Cerebellar cortex (tissue), 1 donor: ENCODE data around the gene CASR.

ENCODE experiments used
- DNase-seq: peaks from one replicate; pipeline ENCODE4 v3.0.0-alpha.2; 2015; ENCODE audit warnings: low spot score

The CASR gene

GRCh38 chr3:122257644-122258364 lies 74.3 kb downstream of the CASR start:
- no peak for DNase-seq

GRCh38 chr3:122258757-122259371 lies 75.4 kb downstream of the CASR start:
- DNase-seq: peak; percentile 33

GRCh38 chr3:122260206-122260605 lies 76.7 kb downstream of the CASR start:
- no peak for DNase-seq

- DNase-seq: no peak
Measured at GRCh38 chr3:122263058-122263457, 79.6 kb downstream of the CASR start.

GRCh38 chr3:122263974-122264588 lies 80.6 kb downstream of the CASR start:
- DNase-seq: no peak

- no peak for DNase-seq
Measured at GRCh38 chr3:122265957-122266356, 82.5 kb downstream of the CASR start.

GRCh38 chr3:122268257-122269024 lies 85.0 kb downstream of the CASR start:
- DNase-seq: no peak

- no peak for DNase-seq
Measured at GRCh38 chr3:122269045-122269444, 85.6 kb downstream of the CASR start.

- DNase-seq: no peak
Measured at GRCh38 chr3:122271246-122271898, 87.9 kb downstream of the CASR start.

GRCh38 chr3:122272879-122273278 lies 89.4 kb downstream of the CASR start:
- no peak for DNase-seq

GRCh38 chr3:122273498-122273897 lies 90.0 kb downstream of the CASR start:
- no peak for DNase-seq

- no peak for DNase-seq
Measured at GRCh38 chr3:122281891-122282290, 98.4 kb downstream of the CASR start.

GRCh38 chr3:122283796-122284445 lies 100.5 kb downstream of the CASR start:
- no peak for DNase-seq

GRCh38 chr3:122284486-122284885 lies 101.0 kb downstream of the CASR start:
- DNase-seq: no peak

GRCh38 chr3:122294359-122294758 lies 110.9 kb downstream of the CASR start:
- DNase-seq: no peak

- DNase-seq: no peak
Measured at GRCh38 chr3:122295266-122296062, 112.0 kb downstream of the CASR start.

GRCh38 chr3:122298239-122298638 lies 114.8 kb downstream of the CASR start:
- DNase-seq: no peak

GRCh38 chr3:122299215-122299614 lies 115.7 kb downstream of the CASR start:
- DNase-seq: no peak

- DNase-seq: peak; percentile 4
Measured at GRCh38 chr3:122299872-122300460, 116.5 kb downstream of the CASR start.

GRCh38 chr3:122301063-122301462 lies 117.6 kb downstream of the CASR start:
- DNase-seq: no peak
